Measurements from ENCODE around the gene KIAA0513. TPM values are rescaled to one million over a fixed set of nuclear protein-coding genes. Genes with fewer than 3 reads are reported as not detected.

KIAA0513 gene
- total and polyA plus RNA-seq, 2 of the 13 experiments (the other 11 are each of a cell fraction or from before 2014, with no cell fraction given): 1.8 TPM

GRCh38 chr16:85142129-85142513, 114.5 kb downstream of the KIAA0513 start:
- Histone ChIP-seq H4K20me1 (ENCODE audit: insufficient read depth, low read length) (no peaks in the 10 kb centered on the region), H3K4me1 (ENCODE audit: insufficient read depth, low read length) (peaks cover 98% of the 10 kb centered on the region), H3K4me2 (ENCODE audit: low read depth, low read length) (peak overlapping the region; percentile 77), H2AFZ (ENCODE audit: low read length) (no peak overlapping the region), H3K36me3 (replicated peaks in 1 of 2; ENCODE audit: control insufficient read depth in 1 of 2, insufficient read depth in 2 of 2, low read length in 2 of 2) (no peaks in the 10 kb centered on the region), H3K27me3 (ENCODE audit: control insufficient read depth in 1 of 2, insufficient read depth in 2 of 2, low read length in 2 of 2) (peaks cover 2 to 43% of the 10 kb centered on the region in 2 experiments), H3K9me3 (ENCODE audit: low read length) (no peaks in the 10 kb centered on the region), H3K9ac (ENCODE audit: insufficient read depth, low read depth, low read length) (no peak overlapping the region), H3K79me2 (ENCODE audit: insufficient read depth, low read length) (no peaks in the 10 kb centered on the region), H3K4me3 (replicated peaks in 1 of 3; ENCODE audit: insufficient read depth in 1 of 3, low read depth in 2 of 3, low read length in 3 of 3) (peak overlapping the region in 1 of 3 experiments; percentile 59; a peak in 1 of 6 replicates), H3K27ac (ENCODE audit: extremely low read length, insufficient read depth, low read length) (no peak overlapping the region)
- WGBS (ENCODE audit: low lambda C conversion rate): 61% methylated on average over 6 of the region's 7 CpGs
- intact Hi-C loops (cut with micrococcal nuclease; ENCODE audit: unreplicated experiment) (no loop called here), in situ Hi-C loops (cut with HindIII; ENCODE audit: extremely low pct_ligation_motif_present, low pct_unique_long_range_greater_than_20kb) (no loop called here)
- no peak for DNase-seq (ENCODE audit: low spot score)
- ChIA-PET CTCF (ENCODE audit: low intra/inter-chr PET ratio, low total read pairs) (interaction anchor here (1.4 kb wide), 1 partner anchor 30 kb away, joined by 4 read pairs; no protein-coding TSS in a partner anchor), POLR2A (interaction anchor here (1.1 to 11.3 kb wide), 7 partner anchors 10 to 31 kb away, joined by 4 to 293 read pairs (median 4); no protein-coding TSS in a partner anchor)
- no TSS peak for BruUV-seq (replicated peaks)
- peak; percentile 10 for ATAC-seq
- FAIRE-seq: no peak
- TF ChIP-seq ZNF430 (CRISPR knock-in tag; IDR thresholded peaks at IDR 0.05) (peak; percentile 41; the same call in 1 of the 2 replicates), ZNF292 (CRISPR knock-in tag; IDR thresholded peaks at IDR 0.05; ENCODE audit: borderline replicate concordance, low read depth) (0 out of 2 replicates have a peak, but pooled peaks have one; percentile 8), ZNF501 (CRISPR knock-in tag; IDR thresholded peaks at IDR 0.05) (peak; percentile 11; the same call in 1 of the 2 replicates), CREM (IDR thresholded peaks at IDR 0.05) (no peak), CREM (CRISPR knock-in tag; IDR thresholded peaks at IDR 0.05) (no peak), ZNF790 (CRISPR knock-in tag; IDR thresholded peaks at IDR 0.05; ENCODE audit: borderline replicate concordance) (peak; percentile 66; the same call in 1 of the 2 replicates), GFI1 (CRISPR knock-in tag; IDR thresholded peaks at IDR 0.05; ENCODE audit: borderline replicate concordance) (no peak), PAXIP1 (CRISPR knock-in tag; conservative IDR thresholded peaks at IDR 0.05) (peak; percentile 23; the same call in 1 of the 2 replicates), SALL1 (CRISPR knock-in tag; IDR thresholded peaks at IDR 0.05) (peak; percentile 34; the same call in 1 of the 2 replicates), ZBTB7B (CRISPR knock-in tag; IDR thresholded peaks at IDR 0.05) (peak; percentile 73), FOXA3 (CRISPR knock-in tag; IDR thresholded peaks at IDR 0.05) (no peak), ZBTB4 (CRISPR knock-in tag; IDR thresholded peaks at IDR 0.05; ENCODE audit: borderline replicate concordance) (peak; percentile 83; the same call in 1 of the 2 replicates), YEATS4 (CRISPR knock-in tag; IDR thresholded peaks at IDR 0.05; ENCODE audit: borderline replicate concordance) (no peak), ZNF788 (CRISPR knock-in tag; IDR thresholded peaks at IDR 0.05; ENCODE audit: borderline replicate concordance) (0 out of 2 replicates have a peak, but pooled peaks have one; percentile 42), CERS6 (CRISPR knock-in tag; IDR thresholded peaks at IDR 0.05) (no peak), ZNF547 (CRISPR knock-in tag; IDR thresholded peaks at IDR 0.05) (0 out of 2 replicates have a peak, but pooled peaks have one; percentile 16)

Measured in HepG2 (cell line).